HL-60 (cell line): ENCODE results near the gene APC2.

Experiments
- GABPA ChIP-seq: IDR thresholded peaks from 2 replicates; pipeline ENCODE4 v1.6.1; 2012; ENCODE audit warnings: low read depth
- POLR2AphosphoS5 ChIP-seq: IDR thresholded peaks from 2 replicates; pipeline ENCODE4 v1.6.1; 2012; ENCODE audit warnings: low read depth
- TF ChIP-seq, protein P1 (sequence below): IDR thresholded peaks from one replicate; pipeline ENCODE4 v1.5.1; 2011; ENCODE audit warnings: low read length, control low read depth, inconsistent platforms; ENCODE audit not compliant: insufficient read depth
- TF ChIP-seq, protein P2 (sequence below): IDR thresholded peaks from 2 replicates; pipeline ENCODE4 v1.6.1; 2012; ENCODE audit warnings: low read depth; ENCODE audit not compliant: insufficient replicate concordance

DNA sequence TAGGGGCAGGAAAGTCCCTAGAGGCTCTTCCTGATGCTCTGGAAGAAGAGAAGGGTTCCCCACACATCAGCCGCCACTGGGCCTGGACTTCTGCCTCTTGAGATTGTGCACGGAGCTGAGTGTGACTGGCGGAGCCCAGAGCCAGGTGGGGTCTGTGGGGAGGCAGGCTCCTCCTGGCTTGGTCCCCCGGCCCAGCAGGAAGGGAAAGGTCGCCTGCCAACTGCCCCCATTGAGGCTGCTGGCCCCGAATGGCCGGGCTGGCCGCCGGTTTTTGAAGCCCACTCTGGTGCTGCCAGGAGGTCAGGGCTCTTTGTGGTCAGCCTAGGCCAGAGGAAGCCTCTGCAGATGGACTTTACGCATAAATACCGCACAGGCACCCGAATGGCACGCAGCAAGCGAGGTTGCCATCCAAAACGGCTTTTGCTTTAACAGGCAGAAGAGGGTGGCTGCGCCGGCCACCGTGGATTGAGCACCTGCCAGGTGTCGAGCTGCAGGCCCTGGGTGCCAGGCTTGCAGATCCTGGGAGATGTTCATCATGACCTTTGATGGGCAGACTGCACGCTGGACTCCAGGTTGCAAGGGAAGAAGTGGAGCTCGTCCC lies 37.5 kb upstream of the APC2 start:
- TF ChIP-seq, protein P1, sequence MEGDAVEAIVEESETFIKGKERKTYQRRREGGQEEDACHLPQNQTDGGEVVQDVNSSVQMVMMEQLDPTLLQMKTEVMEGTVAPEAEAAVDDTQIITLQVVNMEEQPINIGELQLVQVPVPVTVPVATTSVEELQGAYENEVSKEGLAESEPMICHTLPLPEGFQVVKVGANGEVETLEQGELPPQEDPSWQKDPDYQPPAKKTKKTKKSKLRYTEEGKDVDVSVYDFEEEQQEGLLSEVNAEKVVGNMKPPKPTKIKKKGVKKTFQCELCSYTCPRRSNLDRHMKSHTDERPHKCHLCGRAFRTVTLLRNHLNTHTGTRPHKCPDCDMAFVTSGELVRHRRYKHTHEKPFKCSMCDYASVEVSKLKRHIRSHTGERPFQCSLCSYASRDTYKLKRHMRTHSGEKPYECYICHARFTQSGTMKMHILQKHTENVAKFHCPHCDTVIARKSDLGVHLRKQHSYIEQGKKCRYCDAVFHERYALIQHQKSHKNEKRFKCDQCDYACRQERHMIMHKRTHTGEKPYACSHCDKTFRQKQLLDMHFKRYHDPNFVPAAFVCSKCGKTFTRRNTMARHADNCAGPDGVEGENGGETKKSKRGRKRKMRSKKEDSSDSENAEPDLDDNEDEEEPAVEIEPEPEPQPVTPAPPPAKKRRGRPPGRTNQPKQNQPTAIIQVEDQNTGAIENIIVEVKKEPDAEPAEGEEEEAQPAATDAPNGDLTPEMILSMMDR = no peak
- TF ChIP-seq POLR2AphosphoS5 (no peak), GABPA (no peak)
- TF ChIP-seq, protein P2, sequence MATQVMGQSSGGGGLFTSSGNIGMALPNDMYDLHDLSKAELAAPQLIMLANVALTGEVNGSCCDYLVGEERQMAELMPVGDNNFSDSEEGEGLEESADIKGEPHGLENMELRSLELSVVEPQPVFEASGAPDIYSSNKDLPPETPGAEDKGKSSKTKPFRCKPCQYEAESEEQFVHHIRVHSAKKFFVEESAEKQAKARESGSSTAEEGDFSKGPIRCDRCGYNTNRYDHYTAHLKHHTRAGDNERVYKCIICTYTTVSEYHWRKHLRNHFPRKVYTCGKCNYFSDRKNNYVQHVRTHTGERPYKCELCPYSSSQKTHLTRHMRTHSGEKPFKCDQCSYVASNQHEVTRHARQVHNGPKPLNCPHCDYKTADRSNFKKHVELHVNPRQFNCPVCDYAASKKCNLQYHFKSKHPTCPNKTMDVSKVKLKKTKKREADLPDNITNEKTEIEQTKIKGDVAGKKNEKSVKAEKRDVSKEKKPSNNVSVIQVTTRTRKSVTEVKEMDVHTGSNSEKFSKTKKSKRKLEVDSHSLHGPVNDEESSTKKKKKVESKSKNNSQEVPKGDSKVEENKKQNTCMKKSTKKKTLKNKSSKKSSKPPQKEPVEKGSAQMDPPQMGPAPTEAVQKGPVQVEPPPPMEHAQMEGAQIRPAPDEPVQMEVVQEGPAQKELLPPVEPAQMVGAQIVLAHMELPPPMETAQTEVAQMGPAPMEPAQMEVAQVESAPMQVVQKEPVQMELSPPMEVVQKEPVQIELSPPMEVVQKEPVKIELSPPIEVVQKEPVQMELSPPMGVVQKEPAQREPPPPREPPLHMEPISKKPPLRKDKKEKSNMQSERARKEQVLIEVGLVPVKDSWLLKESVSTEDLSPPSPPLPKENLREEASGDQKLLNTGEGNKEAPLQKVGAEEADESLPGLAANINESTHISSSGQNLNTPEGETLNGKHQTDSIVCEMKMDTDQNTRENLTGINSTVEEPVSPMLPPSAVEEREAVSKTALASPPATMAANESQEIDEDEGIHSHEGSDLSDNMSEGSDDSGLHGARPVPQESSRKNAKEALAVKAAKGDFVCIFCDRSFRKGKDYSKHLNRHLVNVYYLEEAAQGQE = no peak
